Left lung (tissue), 10 donors: ENCODE data around the gene NTN4. TPM values are rescaled to one million over a fixed set of nuclear protein-coding genes. Genes with fewer than 3 reads are reported as not detected.

Experiments
- ATAC-seq: fragments of 200-7000 bp; cut with Tn5 transposase; one replicate; pipeline ENCODE4 v1.9.1; 2020; ENCODE audit warnings: moderate library complexity
- DNase-seq, 4 donors: peaks; one replicate each; pipeline ENCODE4 v3.0.0-alpha.2; 2013 to 2020
- H3K27ac ChIP-seq, 2 donors: fragments of 200-600 bp; sonication (generic) in 1 of 2; one replicate each; pipeline versions ENCODE4 v1.5.0 to v1.8.0; 2020 to 2021
- H3K27me3 ChIP-seq, 2 donors: fragments of 200-600 bp; sonication (generic) in 1 of 2; one replicate each; pipeline versions ENCODE4 v1.5.0 to v1.8.0; 2020 to 2021
- H3K36me3 ChIP-seq, 2 donors: fragments of 200-600 bp; sonication (generic) in 1 of 2; one replicate each; pipeline versions ENCODE4 v1.5.0 to v1.8.0; 2020 to 2021
- H3K4me1 ChIP-seq, 2 donors: fragments of 200-600 bp; one replicate each; pipeline ENCODE4 v1.8.0; 2021
- H3K4me3 ChIP-seq, 2 donors: fragments of 200-600 bp; sonication (generic) in 1 of 2; one replicate each; pipeline versions ENCODE4 v1.5.0 to v1.8.0; 2020 to 2021; ENCODE audit warnings: mild to moderate bottlenecking in 1 of 2
- H3K9me3 ChIP-seq, 2 donors: fragments of 200-600 bp; sonication (generic) in 1 of 2; one replicate each; pipeline versions ENCODE4 v1.5.0 to v1.8.0; 2020 to 2021
- CTCF ChIP-seq, 2 donors: fragments of 200-600 bp; sonication (generic) in 1 of 2; IDR thresholded peaks; one replicate each; pipeline versions ENCODE4 v1.5.0 to v1.8.0; 2021; ENCODE audit warnings: antibody characterized with exemption in 2 of 2
- intact Hi-C, 2 donors: fragments of 100-400 bp; cut with DNase I; formaldehyde crosslinking; loops; one replicate each; pipeline versions ENCODE4 v1.11.2 to v1.14.2; 2022
- polyA plus RNA-seq, 6 donors: library from polyadenylated mRNA; unstranded; fragments of 120-200 nt; gene quantifications; one replicate each; pipeline ENCODE4 v1.2.1, GENCODE V29; 2013; ENCODE audit not compliant: insufficient read length in 6 of 6
- total RNA-seq, 2 donors: library from RNA; stranded (reverse); fragmentation: NEBNext Ultra II Directional; extraction: Animal tissue kit (Norgen Biotek cat#: 25700); gene quantifications; one replicate each; pipeline ENCODE4 v1.2.1, GENCODE V29; 2021
- donor health status: DM: no; HTN: yes; CAD: no.
- donor health status: DM: no; HTN: no; CAD: no.

NTN4 gene
- total and polyA plus RNA-seq, 8 donors = 22.6 to 81.5 (median 34.1) TPM

DNA sequence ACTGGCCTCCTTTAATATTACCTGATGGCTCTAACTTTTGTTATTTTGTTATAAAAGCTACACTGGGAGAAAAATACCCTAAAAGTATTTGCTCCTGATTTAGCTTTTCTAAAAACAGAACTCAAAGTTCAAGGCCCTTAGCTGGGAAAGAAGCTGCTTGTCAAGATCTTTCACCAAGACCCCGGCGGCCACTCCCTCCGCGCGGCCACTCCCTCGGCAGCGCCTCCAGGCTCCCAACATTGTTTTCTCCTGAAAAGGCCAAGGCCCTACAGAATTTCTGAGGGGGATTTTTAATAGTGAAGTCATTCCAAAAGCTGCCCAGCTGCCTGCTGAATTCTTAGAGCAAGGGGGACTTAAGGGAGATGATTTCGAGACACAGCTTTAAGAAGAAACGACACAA, 96.4 kb downstream of the NTN4 start:
- no peak overlapping the region for H3K27ac ChIP-seq
- H3K27me3 ChIP-seq = no peaks in the 10 kb centered on the region
- intact Hi-C loops = no loop called here

DNA sequence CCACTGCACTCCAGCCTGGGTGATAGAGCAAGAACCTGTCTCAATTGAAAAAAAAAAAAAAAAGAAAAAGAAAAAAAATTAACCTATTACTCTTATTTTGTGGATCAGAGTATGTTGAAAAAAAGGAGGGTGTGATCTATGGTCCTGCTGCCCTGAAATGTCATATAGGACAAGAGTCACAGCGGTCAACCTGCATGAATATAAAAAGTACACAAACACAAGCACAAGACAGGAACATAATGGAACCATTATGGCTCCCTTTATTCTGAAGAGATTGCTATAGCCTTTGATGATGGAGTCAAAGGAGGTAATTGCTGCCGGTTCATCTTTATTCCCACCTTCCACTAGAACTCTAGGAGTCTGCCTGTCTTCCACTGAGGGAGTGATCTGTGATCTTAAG, 96.9 kb downstream of the NTN4 start:
- Histone ChIP-seq H3K4me3 (no peak overlapping the region), H3K27ac (no peak overlapping the region), H3K27me3 (no peaks in the 10 kb centered on the region), H3K4me1 (no peaks in the 10 kb centered on the region), H3K9me3 (no peaks in the 10 kb centered on the region), H3K36me3 (no peaks in the 10 kb centered on the region)
- no peak for ATAC-seq
- DNase-seq = no peak
- no peak for TF ChIP-seq CTCF (IDR thresholded peaks at IDR 0.05)
- intact Hi-C loops = no loop called here

More for the DNA sequence above, 96.4 kb downstream of the NTN4 start:
- Histone ChIP-seq H3K4me3 (no peak overlapping the region), H3K4me1 (no peaks in the 10 kb centered on the region), H3K36me3 (no peaks in the 10 kb centered on the region), H3K9me3 (no peaks in the 10 kb centered on the region)
- DNase-seq = peak in 1 of 4 donors; percentile 77
- no peak for TF ChIP-seq CTCF (IDR thresholded peaks at IDR 0.05)
- peak; percentile 50 for ATAC-seq

DNA sequence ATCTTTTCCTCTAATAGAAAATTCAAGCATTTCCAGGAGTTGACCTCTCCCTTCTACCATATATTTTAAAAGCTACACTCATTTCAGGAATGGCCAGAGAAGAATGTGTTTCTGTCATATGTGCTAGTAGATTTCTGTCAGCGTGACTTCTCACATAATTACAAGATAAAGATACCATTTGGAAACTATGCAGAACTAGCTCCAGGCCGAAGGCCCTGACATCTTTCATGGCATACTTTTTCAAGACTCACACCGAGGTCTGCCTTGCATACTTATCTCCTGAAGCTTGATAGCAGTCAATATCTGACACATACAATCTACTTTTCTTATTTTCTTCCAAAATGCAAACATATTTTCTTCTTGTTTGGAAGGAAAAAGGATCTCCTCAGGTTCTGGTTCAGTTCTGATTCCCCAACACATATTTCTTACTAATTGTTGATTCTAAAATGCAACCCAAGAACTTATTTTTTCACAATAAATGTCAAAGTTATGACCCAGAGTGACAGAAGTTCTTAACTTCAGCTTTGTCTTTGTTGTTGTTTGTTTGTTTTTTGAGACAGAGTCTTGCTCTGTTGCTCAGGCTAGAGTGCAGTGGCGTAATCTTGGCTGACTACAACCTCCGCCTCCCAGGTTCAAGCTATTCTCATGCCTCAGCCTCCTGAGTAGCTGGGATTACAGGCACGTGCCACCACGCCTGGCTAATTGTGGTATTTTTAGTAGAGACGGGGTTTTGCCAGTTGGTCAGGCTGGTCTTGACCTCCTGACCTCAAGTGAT, 99.5 kb downstream of the NTN4 start:
- no peaks in the 10 kb centered on the region for H3K9me3 ChIP-seq
- intact Hi-C loops = no loop called here
- H3K4me3 ChIP-seq = no peak overlapping the region
- no peak for DNase-seq
- ATAC-seq = no peak
- no peaks in the 10 kb centered on the region for H3K4me1 ChIP-seq
- no peaks in the 10 kb centered on the region for H3K27me3 ChIP-seq
- no peak for TF ChIP-seq CTCF (IDR thresholded peaks at IDR 0.05)
- H3K36me3 ChIP-seq = no peaks in the 10 kb centered on the region
- no peak overlapping the region for H3K27ac ChIP-seq

DNA sequence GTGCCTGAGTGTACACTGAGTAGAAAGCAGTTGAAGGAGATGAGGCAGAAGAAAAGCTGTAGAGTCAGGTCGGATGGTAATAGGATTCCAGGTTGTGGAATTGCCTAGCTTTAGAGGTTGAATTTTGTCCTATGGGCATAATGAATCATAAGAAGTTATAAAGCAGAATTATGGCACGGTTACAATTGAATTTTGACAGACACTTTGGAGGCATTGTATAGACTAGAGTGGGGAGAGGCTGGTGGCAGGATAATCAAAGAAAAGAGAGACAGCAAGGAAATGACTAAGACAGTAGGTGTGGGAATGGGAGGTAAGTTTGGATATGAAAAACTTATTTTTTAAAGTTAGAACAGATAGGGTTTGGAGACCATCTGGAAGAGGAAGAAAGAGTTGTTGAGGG, 102.6 kb downstream of the NTN4 start:
- DNase-seq (no peak), ATAC-seq (no peak)
- TF ChIP-seq CTCF (IDR thresholded peaks at IDR 0.05) = no peak
- no peak overlapping the region for H3K4me3 ChIP-seq
- intact Hi-C loops = no loop called here
- no peak overlapping the region for H3K27ac ChIP-seq
- H3K27me3 ChIP-seq = no peaks in the 10 kb centered on the region
- no peaks in the 10 kb centered on the region for H3K9me3 ChIP-seq
- peaks cover 0 to 3% of the 10 kb centered on the region in 2 donors for H3K36me3 ChIP-seq
- H3K4me1 ChIP-seq = no peaks in the 10 kb centered on the region

DNA sequence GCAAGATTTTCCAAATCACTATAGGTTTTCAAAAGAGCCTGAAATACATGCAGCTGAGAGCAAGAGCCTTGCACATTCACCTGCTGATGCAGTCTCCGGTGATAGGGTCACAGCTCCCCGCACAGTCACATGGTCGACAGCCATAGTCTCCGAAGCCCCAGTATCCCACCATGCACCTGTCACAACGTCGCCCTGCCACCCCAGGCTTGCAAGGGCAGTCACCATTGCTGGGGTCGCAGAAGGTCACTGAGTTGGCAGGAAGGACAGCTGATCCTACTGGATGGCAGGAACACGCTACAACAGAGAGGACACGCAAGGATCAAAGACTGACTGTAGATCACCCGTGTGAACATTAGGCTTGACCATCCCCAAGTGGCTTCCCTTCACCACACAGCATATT, 107.1 kb downstream of the NTN4 start:
- H3K27ac ChIP-seq = no peak overlapping the region

More for the DNA sequence above, 107.1 kb downstream of the NTN4 start:
- Histone ChIP-seq H3K27me3 (no peaks in the 10 kb centered on the region), H3K4me3 (no peak overlapping the region), H3K9me3 (peaks cover 0 to 3% of the 10 kb centered on the region in 2 donors), H3K36me3 (peaks cover 0 to 7% of the 10 kb centered on the region in 2 donors), H3K4me1 (no peaks in the 10 kb centered on the region)
- intact Hi-C loops = no loop called here
- no peak for TF ChIP-seq CTCF (IDR thresholded peaks at IDR 0.05)
- no peak for ATAC-seq
- DNase-seq = no peak
